Panc1 (cell line): ENCODE measurements around the gene CDK17. TPM values are rescaled to one million over a fixed set of nuclear protein-coding genes. Genes with fewer than 3 reads are reported as not detected.

ENCODE experiments used
- ATAC-seq: fragments of 200-7000 bp; cut with Tn5 transposase; 2 replicates; pipeline ENCODE4 v1.9.1; 2020; ENCODE audit warnings: mild to moderate bottlenecking, moderate library complexity
- BruUV-seq: library from RNA; stranded (reverse); fragments of 400-500 nt; replicated peaks from 2 replicates; lab custom pipeline; 2021; lab: Mats Ljungman, UMichigan
- CTCF ChIA-PET: fragments of 300-600 bp; sonication (Branson Sonifier 250); formaldehyde crosslinking; loops from one replicate; lab custom pipeline; 2022; ENCODE audit warnings: antibody characterized with exemption; lab: Charles Lee
- POLR2A ChIA-PET: fragments of 300-600 bp; sonication (Branson Sonifier 250); formaldehyde crosslinking; loops from one replicate; lab custom pipeline; 2022; ENCODE audit warnings: antibody characterized with exemption; lab: Charles Lee
- DNase-seq: peaks from one replicate; pipeline ENCODE4 v3.0.0-alpha.2; 2010; ENCODE audit warnings: low read depth, low spot score
- H3K27ac ChIP-seq: 2 replicates; pipeline ENCODE4 v1.5.1; 2011; ENCODE audit warnings: mild to moderate bottlenecking, low read length, inconsistent platforms
- H3K27me3 ChIP-seq: fragments of 200-500 bp; sonication (Bioruptor generic); 2 replicates; pipeline ENCODE4 v1.6.0; 2014; ENCODE audit warnings: low read length, inconsistent platforms; ENCODE audit not compliant: control insufficient read depth, insufficient read depth
- H3K36me3 ChIP-seq: fragments of 200-500 bp; sonication (Bioruptor generic); 2 replicates; pipeline ENCODE4 v1.5.1; 2014; ENCODE audit warnings: inconsistent platforms, mild to moderate bottlenecking, low read length, moderate library complexity; ENCODE audit not compliant: control insufficient read depth, insufficient read depth
- H3K4me1 ChIP-seq: 2 replicates; pipeline ENCODE4 v1.5.1; 2011; ENCODE audit warnings: inconsistent platforms, mild to moderate bottlenecking, low read length, moderate library complexity; ENCODE audit not compliant: control insufficient read depth, insufficient read depth
- H3K4me3 ChIP-seq, 2 experiments: 2 replicates each; pipeline ENCODE4 v1.5.1; 2011 to 2012; ENCODE audit warnings: low read depth in 2 of 2, low read length in 2 of 2, mild to moderate bottlenecking in 2 of 2, inconsistent platforms in 1 of 2, moderate library complexity in 1 of 2
- H3K9me3 ChIP-seq: fragments of 200-500 bp; sonication (Bioruptor generic); 2 replicates; pipeline ENCODE4 v1.5.1; 2014; ENCODE audit warnings: low read depth, mild to moderate bottlenecking, inconsistent platforms, low read length, moderate library complexity; ENCODE audit not compliant: control insufficient read depth, insufficient read depth
- CTCF ChIP-seq: fragments of 450-650 bp; IDR thresholded peaks from 2 replicates; pipeline ENCODE4 v1.5.1; 2017; ENCODE audit warnings: mild to moderate bottlenecking
- POLR2AphosphoS5 ChIP-seq: IDR thresholded peaks from 2 replicates; pipeline ENCODE4 v1.6.1; 2012; ENCODE audit warnings: mild to moderate bottlenecking, low read depth, low read length, moderate library complexity
- REST ChIP-seq, 2 experiments: IDR thresholded peaks; 2 replicates each; pipeline ENCODE4 v1.6.1; 2011 to 2012; ENCODE audit warnings: low read depth in 2 of 2, control low read depth in 1 of 2, low read length in 1 of 2, mild to moderate bottlenecking in 1 of 2, moderate library complexity in 1 of 2; ENCODE audit not compliant: insufficient read depth in 1 of 2
- SIN3A ChIP-seq: IDR thresholded peaks from 2 replicates; pipeline ENCODE4 v1.6.1; 2012; ENCODE audit warnings: low read depth, mild to moderate bottlenecking, low read length, moderate library complexity, borderline replicate concordance; ENCODE audit not compliant: insufficient read depth
- TCF7L2 ChIP-seq: IDR thresholded peaks from 2 replicates; pipeline ENCODE4 v1.6.1; 2011; ENCODE audit warnings: mild to moderate bottlenecking, low read depth, low read length, inconsistent platforms
- in situ Hi-C: cut with HindIII; loops from 2 replicates; pipeline ENCODE4 v1.10.0; 2016; ENCODE audit warnings: low sequenced_read_pairs, low pct_unique_long_range_greater_than_20kb
- intact Hi-C: fragments of 100-400 bp; cut with micrococcal nuclease; formaldehyde crosslinking; loops from one replicate; pipeline ENCODE4 v1.10.0; 2022; ENCODE audit not compliant: unreplicated experiment
- total RNA-seq: library from RNA; stranded (reverse); gene quantifications from one replicate; pipeline ENCODE4 v1.2.1, GENCODE V29; 2021; ENCODE audit not compliant: unreplicated experiment

Gene CDK17
- total RNA-seq, 1 experiment from 2014 or later, result 23.2 TPM

DNA sequence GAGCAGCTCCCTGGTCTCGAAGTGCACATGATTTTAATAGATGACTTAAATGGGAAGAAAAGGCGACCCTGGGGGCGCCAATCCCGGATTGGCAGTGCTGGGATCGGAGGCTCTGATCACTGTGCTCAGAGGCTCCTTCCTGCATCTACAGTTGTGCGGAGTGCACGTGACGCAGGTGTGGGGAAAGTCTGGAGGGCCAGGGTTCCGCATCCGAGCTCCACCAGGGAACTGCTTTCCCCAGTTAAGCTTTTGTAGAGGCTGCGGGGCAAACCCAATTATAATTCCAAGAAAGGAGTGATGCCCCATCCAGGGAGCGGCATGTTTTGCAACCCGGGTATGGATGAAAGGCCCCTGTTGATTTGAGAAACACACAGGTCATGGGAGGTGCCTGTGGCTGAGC, 169.6 kb downstream of the CDK17 start:
- ATAC-seq (no peak), DNase-seq (no peak)
- H3K9me3 ChIP-seq, result no peaks in the 10 kb centered on the region
- H3K4me1 ChIP-seq, result no peaks in the 10 kb centered on the region
- H3K27ac ChIP-seq, result no peak overlapping the region
- POLR2A ChIA-PET, result no interaction called here
- CTCF ChIA-PET, result no interaction called here
- H3K4me3 ChIP-seq, result no peak overlapping the region
- intact Hi-C loops, result no loop called here
- no peaks in the 10 kb centered on the region for H3K36me3 ChIP-seq
- BruUV-seq, result no TSS peak
- TF ChIP-seq SIN3A (no peak), POLR2AphosphoS5 (no peak), REST (IDR thresholded peaks at IDR 0.05; ENCODE audit: insufficient read depth in 1 of 2, low read depth in 2 of 2, low read length in 1 of 2) (no peak), CTCF (no peak), TCF7L2 (no peak)
- in situ Hi-C loops, result no loop called here
- no peaks in the 10 kb centered on the region for H3K27me3 ChIP-seq

DNA sequence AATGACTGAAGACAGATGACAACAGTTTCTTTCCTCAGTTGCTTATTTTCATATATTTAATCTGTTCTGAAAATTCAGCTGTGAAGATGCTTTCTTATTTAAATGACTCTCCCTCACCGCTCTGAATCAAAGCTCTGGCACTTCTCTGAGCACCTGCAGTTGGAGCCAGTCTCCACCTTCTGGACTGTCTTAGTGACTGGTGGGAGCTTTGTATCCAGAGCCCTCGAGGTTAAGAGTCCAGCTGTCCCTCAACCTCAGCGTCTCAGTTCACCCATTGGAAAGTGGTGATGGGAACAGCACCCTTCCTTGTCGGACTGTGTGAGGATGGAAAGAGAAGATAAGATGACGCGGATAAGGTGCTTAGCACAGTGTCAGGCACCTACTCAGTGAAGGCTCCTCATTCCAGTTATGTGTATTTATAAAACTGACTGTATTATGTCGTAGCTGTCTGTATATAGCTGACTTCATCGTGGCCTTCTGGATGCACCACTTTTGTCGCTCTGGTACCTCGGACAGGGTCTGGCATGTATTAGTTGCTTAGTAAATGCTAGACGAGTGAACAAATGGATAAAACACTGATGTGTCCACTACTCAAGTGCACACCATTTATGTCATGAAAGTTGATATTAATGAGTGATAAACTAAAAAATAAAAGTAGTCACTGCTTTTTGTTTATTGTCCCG, 171.5 kb downstream of the CDK17 start:
- TF ChIP-seq POLR2AphosphoS5 (no peak), SIN3A (no peak), REST (IDR thresholded peaks at IDR 0.05; ENCODE audit: insufficient read depth in 1 of 2, low read depth in 2 of 2, low read length in 1 of 2) (0 out of 4 replicates have a peak, but pooled peaks of 1 of the 2 experiments have one; percentile 24)

More for the DNA sequence above, 171.5 kb downstream of the CDK17 start:
- Histone ChIP-seq H3K9me3 (no peaks in the 10 kb centered on the region), H3K27ac (no peak overlapping the region), H3K4me3 (no peak overlapping the region), H3K4me1 (no peaks in the 10 kb centered on the region), H3K27me3 (no peaks in the 10 kb centered on the region), H3K36me3 (no peaks in the 10 kb centered on the region)
- ChIA-PET CTCF (no interaction called here), POLR2A (no interaction called here)
- BruUV-seq, result no TSS peak
- intact Hi-C loops (no loop called here), in situ Hi-C loops (no loop called here)
- ATAC-seq (no peak), DNase-seq (no peak)

Other genes starting within 250 kb of the CDK17 start
- gene ELK3, start 206.1 kb downstream of the CDK17 start, total RNA-seq, result 25.1 TPM
- gene CFAP54, start 89.1 kb upstream of the CDK17 start, total RNA-seq, result 0.64 TPM